Measurements from ENCODE around the gene VIPR2.
"Not testable (repeated sequence)": the region's sequence is repeated elsewhere in the genome, so short reads cannot be mapped to it uniquely, and the experiment has no call there.

GRCh38 chr7:159100281-159101082, 44.2 kb downstream of the VIPR2 start:
- not testable (repeated sequence) for TF ChIP-seq CTCF (IDR thresholded peaks at IDR 0.05; ENCODE audit: low read depth, low read length, poor library complexity, severe bottlenecking); EZH2phosphoT487 (IDR thresholded peaks at IDR 0.05; ENCODE audit: borderline replicate concordance, low read length)
